Activated CD8-positive, alpha-beta memory T cell treated with anti-CD3 and anti-CD28 coated beads for 1 hour (primary cell): Measurements from ENCODE around the gene GEMIN8.

Experiments
- DNase-seq, 2 donors: peaks; one replicate each; pipeline ENCODE4 v3.0.0-alpha.2; 2020; ENCODE audit warnings: low read depth in 1 of 2; ENCODE audit errors: extremely low read depth in 1 of 2

Gene GEMIN8

GRCh38 chrX:14029425-14030173, at the start of gene GEMIN8:
GEMIN8 (minus strand) TSS chrX:14029892; CDS start chrX:14021478, 8,414 bp downstream.
- DNase-seq = peak; percentile 67 to 78

GRCh38 chrX:14076639-14077038, 46.9 kb upstream of the GEMIN8 start:
- DNase-seq = no peak

GRCh38 chrX:14073556-14073955, 43.9 kb upstream of the GEMIN8 start:
- DNase-seq = no peak

- no peak for DNase-seq
These were observed 43.4 kb upstream of the GEMIN8 start for GRCh38 chrX:14073071-14073470.

GRCh38 chrX:14065800-14066199, 36.1 kb upstream of the GEMIN8 start:
- DNase-seq = no peak

- DNase-seq = no peak
These were observed 35.1 kb upstream of the GEMIN8 start for GRCh38 chrX:14064626-14065432.

GRCh38 chrX:14062524-14062923, 32.8 kb upstream of the GEMIN8 start:
- no peak for DNase-seq

GRCh38 chrX:14056206-14056605, 26.5 kb upstream of the GEMIN8 start:
- no peak for DNase-seq

- no peak for DNase-seq
These were observed 21.7 kb upstream of the GEMIN8 start for GRCh38 chrX:14051416-14051815.

GRCh38 chrX:14050709-14051108, 21.0 kb upstream of the GEMIN8 start:
- no peak for DNase-seq

GRCh38 chrX:14043209-14043608, 13.5 kb upstream of the GEMIN8 start:
- DNase-seq = no peak

GRCh38 chrX:14039344-14039743, 9.7 kb upstream of the GEMIN8 start:
- peak; percentile 30 to 40 for DNase-seq

- DNase-seq = no peak
These were observed 8.8 kb upstream of the GEMIN8 start for GRCh38 chrX:14038375-14039085.

GRCh38 chrX:14032406-14032805, 2.7 kb upstream of the GEMIN8 start:
- DNase-seq = peak; percentile 20 to 25

- no peak for DNase-seq
These were observed 460 bp upstream of the GEMIN8 start for GRCh38 chrX:14030174-14030530.

- DNase-seq = no peak
These were observed 660 bp downstream of the GEMIN8 start for GRCh38 chrX:14029039-14029424.

GRCh38 chrX:14028473-14028872, 1.2 kb downstream of the GEMIN8 start:
- DNase-seq = no peak

GRCh38 chrX:14027511-14028019, 2.1 kb downstream of the GEMIN8 start:
- DNase-seq = no peak

GRCh38 chrX:14027036-14027435, 2.7 kb downstream of the GEMIN8 start:
- DNase-seq = no peak

GRCh38 chrX:14026121-14026520, 3.6 kb downstream of the GEMIN8 start:
- no peak for DNase-seq

GRCh38 chrX:14022019-14022418, 7.7 kb downstream of the GEMIN8 start:
- DNase-seq = no peak
